HEK293 (cell line): ENCODE measurements around the gene DPYSL4.

Source experiments
- CTCF ChIA-PET: fragments of 350-600 bp; formaldehyde crosslinking; extraction: SDS; loops from one replicate; lab custom pipeline; 2021; ENCODE audit warnings: antibody characterized with exemption; lab: Yijun Ruan, JAX
- POLR2A ChIA-PET: fragments of 300-600 bp; formaldehyde crosslinking; extraction: SDS; loops from one replicate; lab custom pipeline; 2020; ENCODE audit warnings: antibody characterized with exemption, inconsistent platforms; lab: Yijun Ruan, JAX
- H3K27ac ChIP-seq: fragments of 200-500 bp; sonication (Bioruptor generic); 2 replicates; pipeline ENCODE4 v1.5.1; 2014; ENCODE audit warnings: low read depth, low read length, control low read depth, inconsistent platforms; ENCODE audit errors: extremely low read depth
- H3K36me3 ChIP-seq, 2 experiments: fragments of 200-500 bp in 1 of 2; sonication (Bioruptor generic) in 1 of 2; 1 replicate in 1 of 2; 2 replicates in 1 of 2; pipeline ENCODE4 v1.5.1; 2014 to 2017; ENCODE audit warnings: inconsistent platforms in 2 of 2, low read length in 2 of 2; ENCODE audit not compliant: control insufficient read depth in 2 of 2, insufficient read depth in 1 of 2
- H3K4me1 ChIP-seq: fragments of 200-500 bp; sonication (Bioruptor generic); 2 replicates; pipeline ENCODE4 v1.5.1; 2014; ENCODE audit warnings: mild to moderate bottlenecking, low read length, inconsistent platforms; ENCODE audit not compliant: control insufficient read depth, insufficient read depth
- H3K4me3 ChIP-seq: 2 replicates; pipeline ENCODE4 v1.5.1; 2011; ENCODE audit warnings: low read depth, mild to moderate bottlenecking, control low read depth, low read length, moderate library complexity
- H3K9me3 ChIP-seq: fragments of 200-500 bp; sonication (Bioruptor generic); 2 replicates; pipeline ENCODE4 v1.5.1; 2014; ENCODE audit warnings: low read depth, low read length, inconsistent platforms; ENCODE audit not compliant: control insufficient read depth, insufficient read depth
- BCL11A ChIP-seq: fragments of 450-650 bp; formaldehyde crosslinking; IDR thresholded peaks from 2 replicates; pipeline ENCODE4 v1.5.1; 2016; ENCODE audit warnings: low read depth, missing biosample characterization, missing genetic modification characterization
- GLI4 ChIP-seq: fragments of 450-650 bp; formaldehyde crosslinking; IDR thresholded peaks from 2 replicates; pipeline ENCODE4 v1.5.1; 2016; ENCODE audit warnings: missing biosample characterization, missing genetic modification characterization
- KLF10 ChIP-seq: fragments of 450-650 bp; IDR thresholded peaks from 2 replicates; pipeline ENCODE4 v1.5.1; 2018; ENCODE audit warnings: missing biosample characterization, mild to moderate bottlenecking, missing genetic modification characterization
- KLF7 ChIP-seq: fragments of 450-650 bp; formaldehyde crosslinking; IDR thresholded peaks from 2 replicates; pipeline ENCODE4 v1.5.1; 2016; ENCODE audit warnings: missing biosample characterization, missing genetic modification characterization, borderline replicate concordance
- KLF9 ChIP-seq: fragments of 450-650 bp; formaldehyde crosslinking; IDR thresholded peaks from 2 replicates; pipeline ENCODE4 v1.5.1; 2016; ENCODE audit warnings: missing biosample characterization, missing genetic modification characterization, low read depth
- OVOL3 ChIP-seq: fragments of 450-650 bp; formaldehyde crosslinking; IDR thresholded peaks from 2 replicates; pipeline ENCODE4 v1.5.1; 2016; ENCODE audit warnings: missing biosample characterization, missing genetic modification characterization
- RBAK ChIP-seq: fragments of 450-650 bp; formaldehyde crosslinking; IDR thresholded peaks from 2 replicates; pipeline ENCODE4 v1.5.1; 2016; ENCODE audit warnings: missing biosample characterization, missing genetic modification characterization
- SP2 ChIP-seq: fragments of 450-650 bp; formaldehyde crosslinking; IDR thresholded peaks from 2 replicates; pipeline ENCODE4 v1.5.1; 2016; ENCODE audit warnings: missing biosample characterization, missing genetic modification characterization
- ZBTB20 ChIP-seq: fragments of 450-650 bp; formaldehyde crosslinking; IDR thresholded peaks from 2 replicates; pipeline ENCODE4 v1.5.1; 2016; ENCODE audit warnings: missing biosample characterization, missing genetic modification characterization
- ZBTB7A ChIP-seq: fragments of 450-650 bp; formaldehyde crosslinking; IDR thresholded peaks from 2 replicates; pipeline ENCODE4 v1.5.1; 2016; ENCODE audit warnings: low read depth, missing biosample characterization, missing genetic modification characterization
- ZFP37 ChIP-seq: fragments of 450-650 bp; formaldehyde crosslinking; IDR thresholded peaks from 2 replicates; pipeline ENCODE4 v1.5.1; 2016; ENCODE audit warnings: missing biosample characterization, missing genetic modification characterization
- ZNF214 ChIP-seq: fragments of 450-650 bp; formaldehyde crosslinking; IDR thresholded peaks from 2 replicates; pipeline ENCODE4 v1.5.1; 2017; ENCODE audit warnings: missing biosample characterization, mild to moderate bottlenecking, missing genetic modification characterization, borderline replicate concordance
- ZNF248 ChIP-seq: fragments of 450-650 bp; formaldehyde crosslinking; IDR thresholded peaks from 2 replicates; pipeline ENCODE4 v1.5.1; 2017; ENCODE audit warnings: missing biosample characterization, missing genetic modification characterization
- ZNF324 ChIP-seq: fragments of 450-650 bp; formaldehyde crosslinking; IDR thresholded peaks from 2 replicates; pipeline ENCODE4 v1.5.1; 2016; ENCODE audit warnings: missing biosample characterization, missing genetic modification characterization
- ZNF610 ChIP-seq: fragments of 450-650 bp; formaldehyde crosslinking; IDR thresholded peaks from 2 replicates; pipeline ENCODE4 v1.5.1; 2016; ENCODE audit warnings: missing biosample characterization, missing genetic modification characterization, borderline replicate concordance
- ZNF76 ChIP-seq: fragments of 450-650 bp; formaldehyde crosslinking; IDR thresholded peaks from 2 replicates; pipeline ENCODE4; 2016; ENCODE audit warnings: low read depth, missing biosample characterization, missing genetic modification characterization, borderline replicate concordance
- ZNF768 ChIP-seq: fragments of 450-650 bp; formaldehyde crosslinking; IDR thresholded peaks from 2 replicates; pipeline ENCODE4 v1.5.1; 2018; ENCODE audit warnings: missing biosample characterization, mild to moderate bottlenecking, missing genetic modification characterization
- ZNF843 ChIP-seq: fragments of 450-650 bp; formaldehyde crosslinking; IDR thresholded peaks from 2 replicates; pipeline ENCODE4 v1.5.1; 2016; ENCODE audit warnings: missing biosample characterization, missing genetic modification characterization
- ZSCAN30 ChIP-seq: fragments of 450-650 bp; IDR thresholded peaks from 2 replicates; pipeline ENCODE4 v1.5.1; 2018; ENCODE audit warnings: missing biosample characterization, mild to moderate bottlenecking, missing genetic modification characterization, moderate library complexity
- TF ChIP-seq, protein P1 (sequence below): fragments of 450-650 bp; formaldehyde crosslinking; IDR thresholded peaks from 2 replicates; pipeline ENCODE4 v1.5.1; 2017; ENCODE audit warnings: missing biosample characterization, missing genetic modification characterization
- TF ChIP-seq, protein P2 (sequence below): fragments of 450-650 bp; formaldehyde crosslinking; IDR thresholded peaks from 2 replicates; pipeline ENCODE4 v1.5.1; 2016; ENCODE audit warnings: missing biosample characterization, missing genetic modification characterization
- TF ChIP-seq, protein P3 (sequence below): fragments of 450-650 bp; formaldehyde crosslinking; IDR thresholded peaks from 2 replicates; pipeline ENCODE4 v1.5.1; 2017; ENCODE audit warnings: missing biosample characterization, mild to moderate bottlenecking, missing genetic modification characterization, moderate library complexity
- TF ChIP-seq, protein P4 (sequence below): fragments of 450-650 bp; formaldehyde crosslinking; IDR thresholded peaks from 2 replicates; pipeline ENCODE4 v1.5.1; 2016; ENCODE audit warnings: missing biosample characterization, missing genetic modification characterization
- TF ChIP-seq, protein P5 (sequence below): fragments of 450-650 bp; formaldehyde crosslinking; IDR thresholded peaks from 2 replicates; pipeline ENCODE4 v1.5.1; 2016; ENCODE audit warnings: missing biosample characterization, missing genetic modification characterization, low read depth

The DPYSL4 gene

DNA sequence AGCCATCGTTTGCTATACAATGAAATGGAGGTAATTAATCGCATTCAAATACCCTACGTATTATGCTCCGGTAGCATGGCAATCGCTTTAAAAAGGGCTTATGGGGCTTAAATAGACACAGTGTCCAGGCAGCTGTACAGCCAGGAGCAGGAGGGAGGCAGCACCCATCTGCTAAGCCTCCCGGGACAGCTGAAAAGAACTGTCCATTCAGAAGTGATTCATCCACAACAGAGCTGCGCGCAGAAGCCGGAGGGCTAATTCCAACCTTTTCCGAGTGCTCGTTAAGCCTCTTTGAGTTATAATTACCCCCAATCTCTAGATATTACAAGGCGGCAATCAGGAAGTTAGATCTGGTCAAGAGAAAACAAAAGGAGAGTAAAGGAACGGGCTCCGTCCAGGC is 58.3 kb downstream of the DPYSL4 start (continued):
- TF ChIP-seq, protein P1, sequence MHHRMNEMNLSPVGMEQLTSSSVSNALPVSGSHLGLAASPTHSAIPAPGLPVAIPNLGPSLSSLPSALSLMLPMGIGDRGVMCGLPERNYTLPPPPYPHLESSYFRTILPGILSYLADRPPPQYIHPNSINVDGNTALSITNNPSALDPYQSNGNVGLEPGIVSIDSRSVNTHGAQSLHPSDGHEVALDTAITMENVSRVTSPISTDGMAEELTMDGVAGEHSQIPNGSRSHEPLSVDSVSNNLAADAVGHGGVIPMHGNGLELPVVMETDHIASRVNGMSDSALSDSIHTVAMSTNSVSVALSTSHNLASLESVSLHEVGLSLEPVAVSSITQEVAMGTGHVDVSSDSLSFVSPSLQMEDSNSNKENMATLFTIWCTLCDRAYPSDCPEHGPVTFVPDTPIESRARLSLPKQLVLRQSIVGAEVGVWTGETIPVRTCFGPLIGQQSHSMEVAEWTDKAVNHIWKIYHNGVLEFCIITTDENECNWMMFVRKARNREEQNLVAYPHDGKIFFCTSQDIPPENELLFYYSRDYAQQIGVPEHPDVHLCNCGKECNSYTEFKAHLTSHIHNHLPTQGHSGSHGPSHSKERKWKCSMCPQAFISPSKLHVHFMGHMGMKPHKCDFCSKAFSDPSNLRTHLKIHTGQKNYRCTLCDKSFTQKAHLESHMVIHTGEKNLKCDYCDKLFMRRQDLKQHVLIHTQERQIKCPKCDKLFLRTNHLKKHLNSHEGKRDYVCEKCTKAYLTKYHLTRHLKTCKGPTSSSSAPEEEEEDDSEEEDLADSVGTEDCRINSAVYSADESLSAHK (tag by site-specific recombination), result no peak
- TF ChIP-seq ZNF76, result no peak
- no peak for TF ChIP-seq ZNF214 (tag by site-specific recombination)
- no peak for TF ChIP-seq KLF7 (tag by site-specific recombination)
- TF ChIP-seq, protein P2, sequence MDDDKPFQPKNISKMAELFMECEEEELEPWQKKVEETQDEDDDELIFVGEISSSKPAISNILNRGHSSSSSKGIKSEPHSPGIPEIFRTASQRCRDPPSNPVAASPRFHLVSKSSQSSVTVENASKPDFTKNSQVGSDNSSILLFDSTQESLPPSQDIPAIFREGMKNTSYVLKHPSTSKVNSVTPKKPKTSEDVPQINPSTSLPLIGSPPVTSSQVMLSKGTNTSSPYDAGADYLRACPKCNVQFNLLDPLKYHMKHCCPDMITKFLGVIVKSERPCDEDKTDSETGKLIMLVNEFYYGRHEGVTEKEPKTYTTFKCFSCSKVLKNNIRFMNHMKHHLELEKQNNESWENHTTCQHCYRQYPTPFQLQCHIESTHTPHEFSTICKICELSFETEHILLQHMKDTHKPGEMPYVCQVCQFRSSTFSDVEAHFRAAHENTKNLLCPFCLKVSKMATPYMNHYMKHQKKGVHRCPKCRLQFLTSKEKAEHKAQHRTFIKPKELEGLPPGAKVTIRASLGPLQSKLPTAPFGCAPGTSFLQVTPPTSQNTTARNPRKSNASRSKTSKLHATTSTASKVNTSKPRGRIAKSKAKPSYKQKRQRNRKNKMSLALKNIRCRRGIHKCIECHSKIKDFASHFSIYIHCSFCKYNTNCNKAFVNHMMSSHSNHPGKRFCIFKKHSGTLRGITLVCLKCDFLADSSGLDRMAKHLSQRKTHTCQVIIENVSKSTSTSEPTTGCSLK, result no peak
- no peak for TF ChIP-seq GLI4
- no peak for TF ChIP-seq BCL11A (tag by site-specific recombination)
- no peak for TF ChIP-seq RBAK
- TF ChIP-seq, protein P3, sequence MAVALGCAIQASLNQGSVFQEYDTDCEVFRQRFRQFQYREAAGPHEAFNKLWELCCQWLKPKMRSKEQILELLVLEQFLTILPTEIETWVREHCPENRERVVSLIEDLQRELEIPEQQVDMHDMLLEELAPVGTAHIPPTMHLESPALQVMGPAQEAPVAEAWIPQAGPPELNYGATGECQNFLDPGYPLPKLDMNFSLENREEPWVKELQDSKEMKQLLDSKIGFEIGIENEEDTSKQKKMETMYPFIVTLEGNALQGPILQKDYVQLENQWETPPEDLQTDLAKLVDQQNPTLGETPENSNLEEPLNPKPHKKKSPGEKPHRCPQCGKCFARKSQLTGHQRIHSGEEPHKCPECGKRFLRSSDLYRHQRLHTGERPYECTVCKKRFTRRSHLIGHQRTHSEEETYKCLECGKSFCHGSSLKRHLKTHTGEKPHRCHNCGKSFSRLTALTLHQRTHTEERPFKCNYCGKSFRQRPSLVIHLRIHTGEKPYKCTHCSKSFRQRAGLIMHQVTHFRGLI (tag by site-specific recombination), result no peak

DNA sequence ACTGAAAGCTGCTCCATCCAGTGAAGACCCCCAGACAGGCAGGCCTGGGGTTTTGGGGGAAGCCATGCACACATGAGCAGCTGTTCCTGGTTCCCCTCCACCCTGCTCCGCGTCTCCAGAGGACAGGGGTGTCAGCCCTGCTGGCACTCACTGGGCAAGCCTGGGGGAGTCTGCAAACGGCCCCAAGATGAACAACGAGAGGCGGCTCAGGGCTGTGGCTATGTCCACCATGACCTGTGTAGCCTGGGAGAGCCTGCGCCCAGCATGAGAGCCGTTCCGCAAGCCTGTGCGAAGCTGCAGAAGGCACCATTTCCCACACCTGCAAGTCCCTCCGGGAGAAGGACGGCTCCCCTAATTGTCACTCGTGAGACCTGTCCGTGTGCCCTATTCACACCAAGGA is 59.5 kb downstream of the DPYSL4 start:
- H3K4me1 ChIP-seq, result no peaks in the 10 kb centered on the region
- ChIA-PET POLR2A (no interaction called here), CTCF (no interaction called here)
- no peaks in the 10 kb centered on the region for H3K9me3 ChIP-seq
- H3K36me3 ChIP-seq, result no peaks in the 10 kb centered on the region
- no peak overlapping the region for H3K27ac ChIP-seq
- H3K4me3 ChIP-seq, result no peak overlapping the region
- no peak for TF ChIP-seq KLF10 (tag by site-specific recombination)
- no peak for TF ChIP-seq KLF9 (tag by site-specific recombination)
- no peak for TF ChIP-seq SP2
- no peak for TF ChIP-seq ZNF324
- TF ChIP-seq, protein P2, result no peak
- no peak for TF ChIP-seq OVOL3
- no peak for TF ChIP-seq ZBTB20
- TF ChIP-seq, protein P4, sequence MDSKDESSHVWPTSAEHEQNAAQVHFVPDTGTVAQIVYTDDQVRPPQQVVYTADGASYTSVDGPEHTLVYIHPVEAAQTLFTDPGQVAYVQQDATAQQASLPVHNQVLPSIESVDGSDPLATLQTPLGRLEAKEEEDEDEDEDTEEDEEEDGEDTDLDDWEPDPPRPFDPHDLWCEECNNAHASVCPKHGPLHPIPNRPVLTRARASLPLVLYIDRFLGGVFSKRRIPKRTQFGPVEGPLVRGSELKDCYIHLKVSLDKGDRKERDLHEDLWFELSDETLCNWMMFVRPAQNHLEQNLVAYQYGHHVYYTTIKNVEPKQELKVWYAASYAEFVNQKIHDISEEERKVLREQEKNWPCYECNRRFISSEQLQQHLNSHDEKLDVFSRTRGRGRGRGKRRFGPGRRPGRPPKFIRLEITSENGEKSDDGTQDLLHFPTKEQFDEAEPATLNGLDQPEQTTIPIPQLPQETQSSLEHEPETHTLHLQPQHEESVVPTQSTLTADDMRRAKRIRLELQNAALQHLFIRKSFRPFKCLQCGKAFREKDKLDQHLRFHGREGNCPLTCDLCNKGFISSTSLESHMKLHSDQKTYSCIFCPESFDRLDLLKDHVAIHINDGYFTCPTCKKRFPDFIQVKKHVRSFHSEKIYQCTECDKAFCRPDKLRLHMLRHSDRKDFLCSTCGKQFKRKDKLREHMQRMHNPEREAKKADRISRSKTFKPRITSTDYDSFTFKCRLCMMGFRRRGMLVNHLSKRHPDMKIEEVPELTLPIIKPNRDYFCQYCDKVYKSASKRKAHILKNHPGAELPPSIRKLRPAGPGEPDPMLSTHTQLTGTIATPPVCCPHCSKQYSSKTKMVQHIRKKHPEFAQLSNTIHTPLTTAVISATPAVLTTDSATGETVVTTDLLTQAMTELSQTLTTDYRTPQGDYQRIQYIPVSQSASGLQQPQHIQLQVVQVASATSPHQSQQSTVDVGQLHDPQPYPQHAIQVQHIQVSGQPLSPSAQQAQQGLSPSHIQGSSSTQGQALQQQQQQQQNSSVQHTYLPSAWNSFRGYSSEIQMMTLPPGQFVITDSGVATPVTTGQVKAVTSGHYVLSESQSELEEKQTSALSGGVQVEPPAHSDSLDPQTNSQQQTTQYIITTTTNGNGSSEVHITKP (tag by site-specific recombination), result no peak
- TF ChIP-seq, protein P5, sequence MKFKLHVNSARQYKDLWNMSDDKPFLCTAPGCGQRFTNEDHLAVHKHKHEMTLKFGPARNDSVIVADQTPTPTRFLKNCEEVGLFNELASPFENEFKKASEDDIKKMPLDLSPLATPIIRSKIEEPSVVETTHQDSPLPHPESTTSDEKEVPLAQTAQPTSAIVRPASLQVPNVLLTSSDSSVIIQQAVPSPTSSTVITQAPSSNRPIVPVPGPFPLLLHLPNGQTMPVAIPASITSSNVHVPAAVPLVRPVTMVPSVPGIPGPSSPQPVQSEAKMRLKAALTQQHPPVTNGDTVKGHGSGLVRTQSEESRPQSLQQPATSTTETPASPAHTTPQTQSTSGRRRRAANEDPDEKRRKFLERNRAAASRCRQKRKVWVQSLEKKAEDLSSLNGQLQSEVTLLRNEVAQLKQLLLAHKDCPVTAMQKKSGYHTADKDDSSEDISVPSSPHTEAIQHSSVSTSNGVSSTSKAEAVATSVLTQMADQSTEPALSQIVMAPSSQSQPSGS (tag by site-specific recombination), result no peak
- no peak for TF ChIP-seq ZFP37 (tag by site-specific recombination)
- no peak for TF ChIP-seq ZNF248 (tag by site-specific recombination)
- TF ChIP-seq ZNF843 (tag by site-specific recombination), result no peak
- no peak for TF ChIP-seq KLF7 (tag by site-specific recombination)
- TF ChIP-seq ZSCAN30 (tag by site-specific recombination), result no peak
- no peak for TF ChIP-seq ZNF768 (tag by site-specific recombination)
- TF ChIP-seq ZBTB7A (tag by site-specific recombination), result no peak
- TF ChIP-seq ZNF610 (tag by site-specific recombination), result no peak
